Measurements from ENCODE around the gene NDFIP1.

- TF ChIP-seq CTCF (conservative IDR thresholded peaks at IDR 0.05) (no peak), EZH2 (IDR thresholded peaks at IDR 0.05; ENCODE audit: low read depth) (no peak)
Observed at GRCh38 chr5:142192286-142193113, 83.9 kb downstream of the NDFIP1 start.
